HG03378 (cell line): ENCODE data around the gene MADD.
A peak's percentile ranks its signal among the peaks of the same experiment; 100 is the strongest.

Experiments
- ATAC-seq: cut with Tn5 transposase; IDR thresholded peaks from one replicate; pipeline ENCODE4 v1.9.1; 2021; ENCODE audit warnings: mild to moderate bottlenecking, moderate library complexity; ENCODE audit not compliant: unreplicated experiment

The MADD gene

DNA sequence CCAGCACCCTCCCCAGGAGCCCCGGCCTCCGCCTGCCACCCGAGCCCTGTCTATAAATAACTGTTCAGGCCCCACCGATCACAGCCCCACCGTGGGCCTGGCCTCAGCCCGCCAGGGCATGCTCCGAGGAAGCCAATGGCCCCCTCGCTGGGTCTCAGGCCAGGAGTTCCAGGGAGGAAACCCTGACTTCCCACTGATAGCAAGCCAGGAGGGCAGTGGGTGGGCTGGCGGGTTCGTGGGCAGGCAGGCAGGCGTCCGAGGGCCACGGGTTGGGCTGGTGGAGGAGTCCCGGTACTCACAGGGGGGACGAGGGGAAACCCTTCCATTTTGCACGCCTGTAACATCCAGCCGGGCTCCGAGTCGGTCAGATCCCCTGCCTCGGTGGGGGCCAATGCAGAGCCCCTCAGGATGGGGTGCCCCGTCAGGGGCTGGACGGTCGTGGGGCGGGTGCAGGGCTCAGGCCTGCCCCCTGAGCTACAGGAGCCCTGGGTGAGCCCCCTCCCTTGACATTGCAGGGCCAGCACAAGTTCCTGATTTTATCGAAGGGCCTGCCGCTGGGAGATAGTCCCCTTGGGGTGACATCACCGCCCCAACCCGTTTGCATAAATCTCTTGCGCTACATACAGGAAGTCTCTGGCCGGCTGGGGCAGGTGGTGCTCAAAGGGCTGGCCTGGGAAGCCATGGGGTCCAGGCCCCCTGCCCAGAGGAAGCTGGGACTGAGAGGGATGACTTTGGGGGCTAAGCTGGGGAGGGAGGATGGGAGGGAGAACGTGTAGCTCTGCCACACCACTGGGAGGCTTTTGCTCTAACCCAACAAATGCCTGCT, 108.3 kb downstream of the MADD start, which contains the start of gene SPI1:
SPI1 (minus strand) TSS at position 538 of the 826 bp plus-strand sequence; CDS start at position 344, 194 bp downstream.
- peak; percentile 71 for ATAC-seq

GRCh38 chr11:47378836-47379170, 108.9 kb downstream of the MADD start:
- ATAC-seq, result no peak

DNA sequence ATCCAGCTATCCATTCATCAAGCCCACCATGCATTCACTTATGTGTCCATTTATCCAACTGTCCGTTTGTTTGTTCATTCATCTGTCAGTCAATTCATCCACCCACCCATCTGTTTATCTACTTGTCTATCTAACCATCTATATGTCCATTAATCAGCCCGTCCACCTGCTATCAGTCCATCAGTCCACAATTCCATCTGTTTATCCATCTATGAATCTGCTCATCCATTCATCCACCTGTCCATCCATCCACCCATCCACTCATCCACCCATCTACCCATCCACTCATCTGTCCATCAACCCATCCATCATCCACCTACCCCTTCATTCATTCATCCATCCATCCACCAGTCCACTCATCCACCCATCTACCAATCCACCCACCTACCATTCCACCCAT, 109.4 kb downstream of the MADD start:
- no peak for ATAC-seq
